ENCODE data around the gene ZNF423. TPM values are rescaled to one million over a fixed set of nuclear protein-coding genes. Genes with fewer than 3 reads are reported as not detected.

The ZNF423 gene
- total RNA-seq, 1 experiment from 2014 or later = 0.49 TPM

- intact Hi-C loops (cut with micrococcal nuclease; ENCODE audit: unreplicated experiment) = no loop called here
- H3K27ac ChIP-seq (ENCODE audit: low read length) = no peak overlapping the region
- ChIA-PET POLR2A (no interaction called here), CTCF (no interaction called here)
- ATAC-seq (no peak), DNase-seq (ENCODE audit: low read depth, low spot score) (no peak)
- no peaks in the 10 kb centered on the region for H3K36me3 ChIP-seq (ENCODE audit: control insufficient read depth, insufficient read depth, low read length)
- BruUV-seq (replicated peaks) = no TSS peak
- TF ChIP-seq POLR2AphosphoS5 (IDR thresholded peaks at IDR 0.05; ENCODE audit: low read depth, low read length) (no peak), SIN3A (IDR thresholded peaks at IDR 0.05; ENCODE audit: borderline replicate concordance, insufficient read depth, low read depth, low read length) (no peak)
- in situ Hi-C loops (cut with HindIII; ENCODE audit: low pct_unique_long_range_greater_than_20kb, low sequenced_read_pairs) = no loop called here
- H3K4me1 ChIP-seq (ENCODE audit: control insufficient read depth, insufficient read depth, low read length) = no peaks in the 10 kb centered on the region
- H3K4me3 ChIP-seq (ENCODE audit: low read depth in 2 of 2, low read length in 2 of 2) = no peak overlapping the region
- H3K9me3 ChIP-seq (ENCODE audit: control insufficient read depth, insufficient read depth, low read depth, low read length) = no peaks in the 10 kb centered on the region
- H3K27me3 ChIP-seq (ENCODE audit: control insufficient read depth, insufficient read depth, low read length) = no peaks in the 10 kb centered on the region
Observed at GRCh38 chr16:49470513-49470991, 385.4 kb downstream of the ZNF423 start.

GRCh38 chr16:49469930-49470451 lies 385.9 kb downstream of the ZNF423 start:
- BruUV-seq (replicated peaks) = no TSS peak
- Histone ChIP-seq H3K9me3 (ENCODE audit: control insufficient read depth, insufficient read depth, low read depth, low read length) (no peaks in the 10 kb centered on the region), H3K4me3 (ENCODE audit: low read depth in 2 of 2, low read length in 2 of 2) (no peak overlapping the region), H3K36me3 (ENCODE audit: control insufficient read depth, insufficient read depth, low read length) (no peaks in the 10 kb centered on the region), H3K27me3 (ENCODE audit: control insufficient read depth, insufficient read depth, low read length) (no peaks in the 10 kb centered on the region), H3K4me1 (ENCODE audit: control insufficient read depth, insufficient read depth, low read length) (no peaks in the 10 kb centered on the region), H3K27ac (ENCODE audit: low read length) (no peak overlapping the region)
- DNase-seq (ENCODE audit: low read depth, low spot score) (no peak), ATAC-seq (no peak)
- CTCF ChIA-PET = no interaction called here
- in situ Hi-C loops (cut with HindIII; ENCODE audit: low pct_unique_long_range_greater_than_20kb, low sequenced_read_pairs) (no loop called here), intact Hi-C loops (cut with micrococcal nuclease; ENCODE audit: unreplicated experiment) (no loop called here)
- TF ChIP-seq REST (IDR thresholded peaks at IDR 0.05; ENCODE audit: insufficient read depth in 1 of 2, low read depth in 2 of 2, low read length in 1 of 2) (no peak), CTCF (IDR thresholded peaks at IDR 0.05) (no peak), POLR2AphosphoS5 (IDR thresholded peaks at IDR 0.05; ENCODE audit: low read depth, low read length) (no peak), SIN3A (IDR thresholded peaks at IDR 0.05; ENCODE audit: borderline replicate concordance, insufficient read depth, low read depth, low read length) (no peak), TCF7L2 (IDR thresholded peaks at IDR 0.05; ENCODE audit: low read depth, low read length) (no peak)
- POLR2A ChIA-PET = no interaction called here

GRCh38 chr16:49469311-49469670 lies 386.6 kb downstream of the ZNF423 start:
- DNase-seq (ENCODE audit: low read depth, low spot score) = no peak

More at GRCh38 chr16:49469311-49469670, 386.6 kb downstream of the ZNF423 start:
- CTCF ChIA-PET = no interaction called here
- BruUV-seq (replicated peaks) = no TSS peak
- Histone ChIP-seq H3K27me3 (ENCODE audit: control insufficient read depth, insufficient read depth, low read length) (no peaks in the 10 kb centered on the region), H3K27ac (ENCODE audit: low read length) (no peak overlapping the region), H3K4me1 (ENCODE audit: control insufficient read depth, insufficient read depth, low read length) (no peaks in the 10 kb centered on the region), H3K9me3 (ENCODE audit: control insufficient read depth, insufficient read depth, low read depth, low read length) (no peaks in the 10 kb centered on the region), H3K36me3 (ENCODE audit: control insufficient read depth, insufficient read depth, low read length) (no peaks in the 10 kb centered on the region), H3K4me3 (ENCODE audit: low read depth in 2 of 2, low read length in 2 of 2) (no peak overlapping the region)
- in situ Hi-C loops (cut with HindIII; ENCODE audit: low pct_unique_long_range_greater_than_20kb, low sequenced_read_pairs) = no loop called here
- POLR2A ChIA-PET = no interaction called here
- TF ChIP-seq REST (IDR thresholded peaks at IDR 0.05; ENCODE audit: insufficient read depth in 1 of 2, low read depth in 2 of 2, low read length in 1 of 2) (no peak), POLR2AphosphoS5 (IDR thresholded peaks at IDR 0.05; ENCODE audit: low read depth, low read length) (no peak), SIN3A (IDR thresholded peaks at IDR 0.05; ENCODE audit: borderline replicate concordance, insufficient read depth, low read depth, low read length) (no peak), TCF7L2 (IDR thresholded peaks at IDR 0.05; ENCODE audit: low read depth, low read length) (no peak), CTCF (IDR thresholded peaks at IDR 0.05) (no peak)
- no peak for ATAC-seq
- intact Hi-C loops (cut with micrococcal nuclease; ENCODE audit: unreplicated experiment) = no loop called here
